Stimulated activated CD8-positive, alpha-beta memory T cell treated with anti-CD3 and anti-CD28 coated beads, Interleukin-4, amount 100 ng/mL, for 48 hours (primary cell): ENCODE data around the gene NARS2.

ENCODE experiments used
- DNase-seq: peaks from one replicate; pipeline ENCODE4 v3.0.0-alpha.2; 2020

NARS2 gene

GRCh38 chr11:78428266-78428636, 146.4 kb downstream of the NARS2 start:
- no peak for DNase-seq

GRCh38 chr11:78427615-78428265, 146.9 kb downstream of the NARS2 start:
- DNase-seq = no peak

- DNase-seq = no peak
Observed at GRCh38 chr11:78426845-78427244, 147.8 kb downstream of the NARS2 start.

GRCh38 chr11:78425399-78426070, 149.1 kb downstream of the NARS2 start:
- DNase-seq = no peak

GRCh38 chr11:78424334-78425270, 150.1 kb downstream of the NARS2 start:
- DNase-seq = no peak

- no peak for DNase-seq
Observed at GRCh38 chr11:78423241-78423640, 151.4 kb downstream of the NARS2 start.

- DNase-seq = peak; percentile 82
Observed at GRCh38 chr11:78420796-78421209, 153.9 kb downstream of the NARS2 start.

GRCh38 chr11:78420255-78420764, 154.4 kb downstream of the NARS2 start:
- peak; percentile 75 for DNase-seq

GRCh38 chr11:78419327-78419726, 155.3 kb downstream of the NARS2 start:
- no peak for DNase-seq

GRCh38 chr11:78418584-78419211, 156.0 kb downstream of the NARS2 start:
- DNase-seq = no peak

- peak; percentile 81 for DNase-seq
Observed at GRCh38 chr11:78417888-78418583, 156.6 kb downstream of the NARS2 start.

GRCh38 chr11:78417175-78417887, 157.3 kb downstream of the NARS2 start, which contains the start of gene GAB2:
TSS of gene GAB2 (minus strand) at chr11:78417820. CDS start at chr11:78417720, 100 bp downstream.
- no peak for DNase-seq

- peak; percentile 85 for DNase-seq
Observed at GRCh38 chr11:78416285-78417174, 158.1 kb downstream of the NARS2 start.

- DNase-seq = no peak
Observed at GRCh38 chr11:78415338-78415737, 159.3 kb downstream of the NARS2 start.

- no peak for DNase-seq
Observed at GRCh38 chr11:78414321-78415051, 160.2 kb downstream of the NARS2 start.

GRCh38 chr11:78408619-78409018, 166.0 kb downstream of the NARS2 start:
- DNase-seq = no peak

GRCh38 chr11:78406568-78407196, 168.0 kb downstream of the NARS2 start:
- DNase-seq = no peak

GRCh38 chr11:78405805-78406204, 168.9 kb downstream of the NARS2 start:
- no peak for DNase-seq

GRCh38 chr11:78403781-78404180, 170.9 kb downstream of the NARS2 start:
- DNase-seq = no peak
